HEK293T (cell line): Measurements from ENCODE around the gene MGST1.

ENCODE experiments used
- BHLHE40 ChIP-seq: fragments of 450-650 bp; IDR thresholded peaks from 2 replicates; pipeline ENCODE4 v1.6.1; 2016; ENCODE audit warnings: mild to moderate bottlenecking, moderate library complexity, borderline replicate concordance
- CTBP1 ChIP-seq: fragments of 450-650 bp; IDR thresholded peaks from 2 replicates; pipeline ENCODE4 v1.6.1; 2016; ENCODE audit warnings: borderline replicate concordance
- ELF4 ChIP-seq: fragments of 450-650 bp; IDR thresholded peaks from 2 replicates; pipeline ENCODE4 v1.6.1; 2017; ENCODE audit warnings: antibody characterized with exemption
- FOXK2 ChIP-seq: fragments of 450-650 bp; IDR thresholded peaks from 2 replicates; pipeline ENCODE4 v1.6.1; 2016; ENCODE audit warnings: mild to moderate bottlenecking
- FOXM1 ChIP-seq: fragments of 450-650 bp; IDR thresholded peaks from 2 replicates; pipeline ENCODE4 v1.6.1; 2017; ENCODE audit warnings: mild to moderate bottlenecking, borderline replicate concordance
- L3MBTL2 ChIP-seq: fragments of 450-650 bp; conservative IDR thresholded peaks from 2 replicates; pipeline ENCODE4 v1.6.1; 2016; ENCODE audit warnings: mild to moderate bottlenecking
- LEF1 ChIP-seq: fragments of 450-650 bp; IDR thresholded peaks from 2 replicates; pipeline ENCODE4 v1.6.1; 2017; ENCODE audit warnings: mild to moderate bottlenecking, borderline replicate concordance
- NFRKB ChIP-seq: fragments of 450-650 bp; IDR thresholded peaks from 2 replicates; pipeline ENCODE4 v1.6.1; 2016; ENCODE audit warnings: mild to moderate bottlenecking, moderate library complexity
- SP1 ChIP-seq: fragments of 450-650 bp; IDR thresholded peaks from 2 replicates; pipeline ENCODE4 v1.6.1; 2017
- SUZ12 ChIP-seq: fragments of 450-650 bp; IDR thresholded peaks from 2 replicates; pipeline ENCODE4 v1.6.1; 2016; ENCODE audit warnings: mild to moderate bottlenecking
- TARDBP ChIP-seq: fragments of 450-650 bp; IDR thresholded peaks from 2 replicates; pipeline ENCODE4 v1.6.1; 2016
- ZNF384 ChIP-seq: fragments of 450-650 bp; IDR thresholded peaks from 2 replicates; pipeline ENCODE4 v1.6.1; 2016
- TF ChIP-seq, protein P1 (sequence below): fragments of 450-650 bp; IDR thresholded peaks from 2 replicates; pipeline ENCODE4 v1.6.1; 2016

DNA sequence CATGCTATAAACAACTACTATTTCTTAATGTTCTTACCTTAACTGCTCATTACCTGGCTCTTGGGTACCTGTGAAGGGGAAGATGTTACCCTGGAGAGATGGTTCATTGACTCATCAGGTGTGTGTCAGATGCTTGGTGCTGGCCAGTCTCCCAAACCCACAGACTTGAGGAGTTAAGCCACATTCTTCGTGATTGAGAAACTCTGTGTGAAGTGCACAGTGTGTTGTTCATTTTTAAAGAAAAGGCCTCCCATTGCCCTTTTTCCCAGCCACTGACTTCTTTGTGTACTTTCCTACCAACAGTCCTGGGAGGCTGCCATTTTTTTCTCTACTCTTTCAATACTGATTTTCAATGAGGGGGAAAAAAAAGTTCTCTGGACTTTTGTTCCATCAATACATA is 3.2 kb downstream of the MGST1 start:
- TF ChIP-seq BHLHE40: no peak
- TF ChIP-seq, protein P1, sequence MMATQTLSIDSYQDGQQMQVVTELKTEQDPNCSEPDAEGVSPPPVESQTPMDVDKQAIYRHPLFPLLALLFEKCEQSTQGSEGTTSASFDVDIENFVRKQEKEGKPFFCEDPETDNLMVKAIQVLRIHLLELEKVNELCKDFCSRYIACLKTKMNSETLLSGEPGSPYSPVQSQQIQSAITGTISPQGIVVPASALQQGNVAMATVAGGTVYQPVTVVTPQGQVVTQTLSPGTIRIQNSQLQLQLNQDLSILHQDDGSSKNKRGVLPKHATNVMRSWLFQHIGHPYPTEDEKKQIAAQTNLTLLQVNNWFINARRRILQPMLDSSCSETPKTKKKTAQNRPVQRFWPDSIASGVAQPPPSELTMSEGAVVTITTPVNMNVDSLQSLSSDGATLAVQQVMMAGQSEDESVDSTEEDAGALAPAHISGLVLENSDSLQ: no peak
- no peak for TF ChIP-seq NFRKB
- TF ChIP-seq ZNF384: no peak
- TF ChIP-seq SP1: no peak
- TF ChIP-seq ELF4: no peak
- no peak for TF ChIP-seq FOXM1
- no peak for TF ChIP-seq FOXK2
- TF ChIP-seq SUZ12: no peak
- TF ChIP-seq CTBP1: no peak
- no peak for TF ChIP-seq L3MBTL2
- no peak for TF ChIP-seq LEF1
- no peak for TF ChIP-seq TARDBP
